ENCODE results near the gene DESI1. TPM values are rescaled to one million over a fixed set of nuclear protein-coding genes. Genes with fewer than 3 reads are reported as not detected.

Gene DESI1
- total RNA-seq, 1 experiment from 2014 or later: 20.9 TPM

DNA sequence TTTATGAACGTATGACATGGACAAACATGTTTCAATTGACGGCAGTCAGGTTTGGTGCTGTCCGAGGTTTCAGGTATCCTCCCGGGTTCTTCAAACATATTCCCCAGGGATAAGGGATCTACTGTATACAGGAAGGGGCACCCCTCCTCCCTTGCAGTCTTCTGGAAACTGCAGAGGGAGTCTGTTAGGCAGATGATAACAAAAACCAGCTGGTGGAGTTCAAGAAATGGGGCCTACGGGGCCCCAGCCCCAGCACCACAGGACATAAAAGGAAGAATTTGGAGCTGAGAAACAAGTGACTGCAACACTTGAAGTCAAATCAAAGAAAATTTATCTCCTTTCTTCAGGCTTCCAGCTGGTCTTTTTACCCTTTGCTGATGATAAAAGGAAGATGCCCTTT is 35.7 kb upstream of the DESI1 start:
- no peaks in the 10 kb centered on the region for H3K9me2 ChIP-seq (replicated peaks; ENCODE audit: low read length)
- H2AFZ ChIP-seq (ENCODE audit: low read length): no peak overlapping the region
- intact Hi-C loops (cut with micrococcal nuclease): no loop called here
- no peaks in the 10 kb centered on the region for H3K79me2 ChIP-seq (ENCODE audit: low read length)
- H3K9ac ChIP-seq (ENCODE audit: low read length): no peak overlapping the region
- no peaks in the 10 kb centered on the region for H3K4me1 ChIP-seq (ENCODE audit: insufficient read depth, low read length)
- H4K20me1 ChIP-seq (ENCODE audit: low read length): no peaks in the 10 kb centered on the region
- no peak overlapping the region for H3K27ac ChIP-seq (ENCODE audit: low read length)
- H3K9me3 ChIP-seq (ENCODE audit: low read length): no peaks in the 10 kb centered on the region
- BruUV-seq (replicated peaks): no TSS peak
- no peak for TF ChIP-seq EZH2 (IDR thresholded peaks at IDR 0.05; ENCODE audit: low read length, unreplicated experiment)
- TF ChIP-seq, protein P1, sequence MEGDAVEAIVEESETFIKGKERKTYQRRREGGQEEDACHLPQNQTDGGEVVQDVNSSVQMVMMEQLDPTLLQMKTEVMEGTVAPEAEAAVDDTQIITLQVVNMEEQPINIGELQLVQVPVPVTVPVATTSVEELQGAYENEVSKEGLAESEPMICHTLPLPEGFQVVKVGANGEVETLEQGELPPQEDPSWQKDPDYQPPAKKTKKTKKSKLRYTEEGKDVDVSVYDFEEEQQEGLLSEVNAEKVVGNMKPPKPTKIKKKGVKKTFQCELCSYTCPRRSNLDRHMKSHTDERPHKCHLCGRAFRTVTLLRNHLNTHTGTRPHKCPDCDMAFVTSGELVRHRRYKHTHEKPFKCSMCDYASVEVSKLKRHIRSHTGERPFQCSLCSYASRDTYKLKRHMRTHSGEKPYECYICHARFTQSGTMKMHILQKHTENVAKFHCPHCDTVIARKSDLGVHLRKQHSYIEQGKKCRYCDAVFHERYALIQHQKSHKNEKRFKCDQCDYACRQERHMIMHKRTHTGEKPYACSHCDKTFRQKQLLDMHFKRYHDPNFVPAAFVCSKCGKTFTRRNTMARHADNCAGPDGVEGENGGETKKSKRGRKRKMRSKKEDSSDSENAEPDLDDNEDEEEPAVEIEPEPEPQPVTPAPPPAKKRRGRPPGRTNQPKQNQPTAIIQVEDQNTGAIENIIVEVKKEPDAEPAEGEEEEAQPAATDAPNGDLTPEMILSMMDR (conservative IDR thresholded peaks at IDR 0.05; ENCODE audit: low read depth, low read length): no peak
- no peak overlapping the region for H3K4me3 ChIP-seq (ENCODE audit: low read length)
- peaks cover 53% of the 10 kb centered on the region for H3K36me3 ChIP-seq (ENCODE audit: low read depth, low read length)
- no peak for DNase-seq
- POLR2A ChIA-PET (ENCODE audit: unreplicated experiment): no interaction called here
- CTCF ChIA-PET: no interaction called here
- no peak for ATAC-seq
- no peaks in the 10 kb centered on the region for H3K27me3 ChIP-seq (ENCODE audit: low read length)
- no peaks in the 10 kb centered on the region for H3F3A ChIP-seq (ENCODE audit: low read length, unreplicated experiment)
- no peak overlapping the region for H3K4me2 ChIP-seq (ENCODE audit: low read length)

- Histone ChIP-seq H3K4me3 (ENCODE audit: low read length) (no peak overlapping the region), H3K9me2 (replicated peaks; ENCODE audit: low read length) (no peaks in the 10 kb centered on the region), H3K9me3 (ENCODE audit: low read length) (no peaks in the 10 kb centered on the region), H3F3A (ENCODE audit: low read length, unreplicated experiment) (no peaks in the 10 kb centered on the region), H2AFZ (ENCODE audit: low read length) (no peak overlapping the region), H3K27me3 (ENCODE audit: low read length) (no peaks in the 10 kb centered on the region), H3K4me1 (ENCODE audit: insufficient read depth, low read length) (no peaks in the 10 kb centered on the region), H3K4me2 (ENCODE audit: low read length) (no peak overlapping the region), H4K20me1 (ENCODE audit: low read length) (no peaks in the 10 kb centered on the region), H3K27ac (ENCODE audit: low read length) (no peak overlapping the region), H3K36me3 (ENCODE audit: low read depth, low read length) (peaks cover 50% of the 10 kb centered on the region), H3K79me2 (ENCODE audit: low read length) (no peaks in the 10 kb centered on the region), H3K9ac (ENCODE audit: low read length) (no peak overlapping the region)
- TF ChIP-seq EZH2phosphoT487 (IDR thresholded peaks at IDR 0.05; ENCODE audit: borderline replicate concordance, low read length): no peak
- TF ChIP-seq, protein P1 (conservative IDR thresholded peaks at IDR 0.05; ENCODE audit: low read depth, low read length): no peak
- no peak for TF ChIP-seq EZH2 (IDR thresholded peaks at IDR 0.05; ENCODE audit: low read length, unreplicated experiment)
- DNase-seq: no peak
- BruUV-seq (replicated peaks): no TSS peak
- POLR2A ChIA-PET (ENCODE audit: unreplicated experiment): no interaction called here
- CTCF ChIA-PET: no interaction called here
- ATAC-seq: no peak
- intact Hi-C loops (cut with micrococcal nuclease): no loop called here
Observed at GRCh38 chr22:41654322-41654721, 33.5 kb upstream of the DESI1 start.

DNA sequence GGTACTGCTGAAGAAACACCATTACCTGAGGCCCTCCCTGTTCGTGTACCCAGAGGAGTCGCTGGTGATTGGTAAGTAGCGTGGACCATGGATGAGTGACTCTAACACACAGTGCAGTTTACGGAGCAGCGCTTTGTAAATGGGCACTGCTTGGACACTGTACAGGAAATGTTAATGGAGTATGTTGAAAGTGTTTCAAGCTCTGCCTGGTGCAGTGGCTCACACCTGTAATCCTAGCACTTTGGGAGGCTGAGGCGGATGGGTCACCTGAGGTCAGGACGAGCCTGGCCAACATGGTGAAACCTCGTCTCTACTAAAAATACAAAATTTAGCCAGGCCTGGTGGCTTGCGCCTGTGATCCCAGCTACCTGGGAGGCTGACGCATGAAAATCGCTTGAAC is 30.0 kb upstream of the DESI1 start:
- Histone ChIP-seq H3K9me3 (ENCODE audit: low read length) (no peaks in the 10 kb centered on the region), H3K27me3 (ENCODE audit: low read length) (no peaks in the 10 kb centered on the region), H3K79me2 (ENCODE audit: low read length) (no peaks in the 10 kb centered on the region), H3K9me2 (replicated peaks; ENCODE audit: low read length) (no peaks in the 10 kb centered on the region), H3K9ac (ENCODE audit: low read length) (no peak overlapping the region), H3K4me2 (ENCODE audit: low read length) (no peak overlapping the region), H3K4me1 (ENCODE audit: insufficient read depth, low read length) (no peaks in the 10 kb centered on the region), H3K36me3 (ENCODE audit: low read depth, low read length) (peaks cover 57% of the 10 kb centered on the region), H3F3A (ENCODE audit: low read length, unreplicated experiment) (no peaks in the 10 kb centered on the region), H3K27ac (ENCODE audit: low read length) (no peak overlapping the region), H4K20me1 (ENCODE audit: low read length) (no peaks in the 10 kb centered on the region), H3K4me3 (ENCODE audit: low read length) (no peak overlapping the region), H2AFZ (ENCODE audit: low read length) (no peak overlapping the region)
- TF ChIP-seq, protein P1 (conservative IDR thresholded peaks at IDR 0.05; ENCODE audit: low read depth, low read length): no peak
- TF ChIP-seq EZH2phosphoT487 (IDR thresholded peaks at IDR 0.05; ENCODE audit: borderline replicate concordance, low read length) (no peak), EZH2 (IDR thresholded peaks at IDR 0.05; ENCODE audit: low read length, unreplicated experiment) (no peak)
- POLR2A ChIA-PET (ENCODE audit: unreplicated experiment): no interaction called here
- no TSS peak for BruUV-seq (replicated peaks)
- intact Hi-C loops (cut with micrococcal nuclease): no loop called here
- CTCF ChIA-PET: no interaction called here
- DNase-seq (no peak), ATAC-seq (no peak)
